Measurements from ENCODE around the gene PNPLA2.

Gene PNPLA2

DNA sequence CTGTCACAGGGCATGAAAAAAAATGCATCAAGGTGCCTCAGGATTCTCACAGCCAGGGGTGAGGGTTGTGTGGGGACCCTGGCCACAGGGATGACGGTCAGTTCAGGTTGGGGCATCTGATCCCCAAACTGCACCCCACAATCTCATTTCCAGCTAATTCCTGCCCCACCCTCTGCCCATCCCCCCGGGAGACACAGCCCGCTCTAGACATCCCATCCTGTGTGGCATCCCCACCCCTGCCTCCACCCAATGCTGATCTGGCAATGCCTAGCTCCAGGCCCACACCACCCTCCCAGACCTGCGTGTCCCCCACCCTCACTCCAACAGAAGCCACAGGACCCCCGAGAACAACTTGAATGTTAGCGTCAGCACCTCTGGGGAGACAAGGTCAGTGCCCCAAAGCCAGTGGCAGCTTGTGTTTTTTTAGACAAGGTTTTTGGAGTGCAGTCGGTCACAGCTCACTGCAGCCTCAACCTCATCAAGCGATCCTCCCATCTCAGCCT, 49.2 kb downstream of the PNPLA2 start (continued):
- no peak for TF ChIP-seq ZFP30 (CRISPR knock-in tag; IDR thresholded peaks at IDR 0.05)
- TF ChIP-seq SNAI2 (CRISPR knock-in tag; IDR thresholded peaks at IDR 0.05): no peak
- TF ChIP-seq ZNF8 (CRISPR knock-in tag; IDR thresholded peaks at IDR 0.05): no peak
- TF ChIP-seq, protein P1, sequence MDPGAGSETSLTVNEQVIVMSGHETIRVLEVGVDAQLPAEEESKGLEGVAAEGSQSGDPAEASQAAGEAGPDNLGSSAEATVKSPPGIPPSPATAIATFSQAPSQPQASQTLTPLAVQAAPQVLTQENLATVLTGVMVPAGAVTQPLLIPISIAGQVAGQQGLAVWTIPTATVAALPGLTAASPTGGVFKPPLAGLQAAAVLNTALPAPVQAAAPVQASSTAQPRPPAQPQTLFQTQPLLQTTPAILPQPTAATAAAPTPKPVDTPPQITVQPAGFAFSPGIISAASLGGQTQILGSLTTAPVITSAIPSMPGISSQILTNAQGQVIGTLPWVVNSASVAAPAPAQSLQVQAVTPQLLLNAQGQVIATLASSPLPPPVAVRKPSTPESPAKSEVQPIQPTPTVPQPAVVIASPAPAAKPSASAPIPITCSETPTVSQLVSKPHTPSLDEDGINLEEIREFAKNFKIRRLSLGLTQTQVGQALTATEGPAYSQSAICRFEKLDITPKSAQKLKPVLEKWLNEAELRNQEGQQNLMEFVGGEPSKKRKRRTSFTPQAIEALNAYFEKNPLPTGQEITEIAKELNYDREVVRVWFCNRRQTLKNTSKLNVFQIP (CRISPR knock-in tag; IDR thresholded peaks at IDR 0.05; ENCODE audit: borderline replicate concordance, low read depth): no peak
- no peak for TF ChIP-seq PPARA (CRISPR knock-in tag; IDR thresholded peaks at IDR 0.05; ENCODE audit: borderline replicate concordance)
- TF ChIP-seq ARNTL (CRISPR knock-in tag; IDR thresholded peaks at IDR 0.05; ENCODE audit: borderline replicate concordance, low read depth): no peak

DNA sequence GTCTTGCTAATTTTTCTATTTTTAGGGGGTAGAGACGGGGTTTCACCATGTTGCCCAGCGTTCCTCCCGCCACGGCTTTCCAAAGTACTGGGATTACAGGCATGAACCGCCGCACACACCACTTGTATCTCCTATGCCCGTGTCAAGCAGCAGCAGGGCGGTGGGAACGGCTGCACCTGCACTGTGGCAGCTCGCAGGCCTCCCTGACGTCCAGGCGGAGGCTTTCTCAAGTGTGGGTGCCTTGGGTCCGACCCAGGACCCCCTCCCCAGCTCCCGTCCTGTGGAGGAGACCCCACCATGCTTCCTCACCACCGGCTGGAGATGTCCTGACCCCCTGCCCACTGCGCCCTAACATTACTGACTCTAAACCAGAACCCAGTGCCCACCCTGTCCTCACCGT, 49.7 kb downstream of the PNPLA2 start:
- ATAC-seq: no peak
- TF ChIP-seq ARNTL (CRISPR knock-in tag; IDR thresholded peaks at IDR 0.05; ENCODE audit: borderline replicate concordance, low read depth) (no peak), ZFP30 (CRISPR knock-in tag; IDR thresholded peaks at IDR 0.05) (no peak), TCF4 (CRISPR knock-in tag; IDR thresholded peaks at IDR 0.05; ENCODE audit: borderline replicate concordance) (no peak)

DNA sequence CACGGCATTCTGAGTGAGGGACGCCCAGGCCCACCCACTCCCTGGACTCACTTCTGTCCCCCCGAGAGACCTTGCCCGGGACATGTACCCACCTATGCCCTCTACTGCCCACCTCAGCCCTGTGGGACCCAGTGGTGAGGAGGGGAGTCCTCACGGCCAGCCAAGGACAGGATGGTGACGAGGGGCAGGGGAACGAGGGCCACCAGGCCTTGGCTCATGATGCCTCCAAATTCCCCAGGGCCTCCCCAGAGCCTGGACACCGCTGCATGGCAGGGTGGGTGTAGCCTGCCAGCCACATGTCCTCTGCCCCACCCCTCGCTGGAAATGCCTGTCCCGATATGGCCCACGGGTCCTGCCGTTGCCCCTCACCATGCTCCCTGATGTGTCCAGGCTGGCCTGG, 50.1 kb downstream of the PNPLA2 start:
- no peak for ATAC-seq
- TF ChIP-seq RARB (CRISPR knock-in tag; IDR thresholded peaks at IDR 0.05) (no peak), TCF4 (CRISPR knock-in tag; IDR thresholded peaks at IDR 0.05; ENCODE audit: borderline replicate concordance) (no peak), ZNF565 (CRISPR knock-in tag; conservative IDR thresholded peaks at IDR 0.05; ENCODE audit: low read depth) (no peak), ESRRG (CRISPR knock-in tag; IDR thresholded peaks at IDR 0.05) (no peak), ISL1 (CRISPR knock-in tag; IDR thresholded peaks at IDR 0.05) (no peak)

DNA sequence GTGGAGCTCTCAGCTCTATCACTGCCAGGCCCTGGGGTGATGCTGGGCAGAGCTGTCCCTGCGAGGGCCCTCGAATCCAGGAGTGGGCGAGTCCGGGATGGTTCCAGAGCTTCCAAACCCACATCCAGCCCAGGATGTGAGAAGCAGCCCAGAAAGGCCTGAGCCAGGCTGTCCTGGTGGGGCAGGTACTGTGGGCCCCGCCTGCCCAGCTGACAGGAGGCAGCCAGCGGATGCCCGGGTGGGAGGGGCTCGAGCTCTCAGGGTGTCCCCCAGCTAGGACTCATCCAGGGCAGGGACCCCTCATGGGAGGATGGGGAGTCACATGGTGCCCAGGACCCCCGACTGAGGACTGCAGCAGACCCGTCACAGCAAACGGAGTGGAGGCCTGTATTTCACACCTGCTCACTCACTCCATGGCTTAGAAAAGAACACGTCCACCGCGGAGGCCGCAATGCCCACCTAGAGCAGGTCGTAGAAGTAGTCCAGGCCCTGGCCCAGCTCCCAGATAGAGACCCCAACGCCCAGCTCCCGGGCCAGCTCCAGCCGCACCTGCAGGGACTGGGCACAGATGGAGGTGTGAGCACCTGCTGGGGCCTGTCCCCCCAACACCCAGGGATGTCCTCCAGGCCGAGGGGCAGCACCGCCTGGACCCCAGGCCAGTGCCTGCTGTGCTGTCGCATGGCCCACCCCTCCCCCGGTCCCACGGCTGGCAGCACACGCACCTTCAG, 50.8 kb downstream of the PNPLA2 start:
- TF ChIP-seq BACH2 (CRISPR knock-in tag; IDR thresholded peaks at IDR 0.05; ENCODE audit: borderline replicate concordance): no peak
- no peak for TF ChIP-seq GLIS3 (CRISPR knock-in tag; IDR thresholded peaks at IDR 0.05)
- TF ChIP-seq ZNF8 (CRISPR knock-in tag; IDR thresholded peaks at IDR 0.05): no peak
- no peak for TF ChIP-seq ZNF565 (CRISPR knock-in tag; conservative IDR thresholded peaks at IDR 0.05; ENCODE audit: low read depth)
- TF ChIP-seq, protein P2, sequence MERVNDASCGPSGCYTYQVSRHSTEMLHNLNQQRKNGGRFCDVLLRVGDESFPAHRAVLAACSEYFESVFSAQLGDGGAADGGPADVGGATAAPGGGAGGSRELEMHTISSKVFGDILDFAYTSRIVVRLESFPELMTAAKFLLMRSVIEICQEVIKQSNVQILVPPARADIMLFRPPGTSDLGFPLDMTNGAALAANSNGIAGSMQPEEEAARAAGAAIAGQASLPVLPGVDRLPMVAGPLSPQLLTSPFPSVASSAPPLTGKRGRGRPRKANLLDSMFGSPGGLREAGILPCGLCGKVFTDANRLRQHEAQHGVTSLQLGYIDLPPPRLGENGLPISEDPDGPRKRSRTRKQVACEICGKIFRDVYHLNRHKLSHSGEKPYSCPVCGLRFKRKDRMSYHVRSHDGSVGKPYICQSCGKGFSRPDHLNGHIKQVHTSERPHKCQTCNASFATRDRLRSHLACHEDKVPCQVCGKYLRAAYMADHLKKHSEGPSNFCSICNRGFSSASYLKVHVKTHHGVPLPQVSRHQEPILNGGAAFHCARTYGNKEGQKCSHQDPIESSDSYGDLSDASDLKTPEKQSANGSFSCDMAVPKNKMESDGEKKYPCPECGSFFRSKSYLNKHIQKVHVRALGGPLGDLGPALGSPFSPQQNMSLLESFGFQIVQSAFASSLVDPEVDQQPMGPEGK (CRISPR knock-in tag; IDR thresholded peaks at IDR 0.05; ENCODE audit: borderline replicate concordance): no peak
- ATAC-seq: no peak; the same call in 1 of the 3 replicates

DNA sequence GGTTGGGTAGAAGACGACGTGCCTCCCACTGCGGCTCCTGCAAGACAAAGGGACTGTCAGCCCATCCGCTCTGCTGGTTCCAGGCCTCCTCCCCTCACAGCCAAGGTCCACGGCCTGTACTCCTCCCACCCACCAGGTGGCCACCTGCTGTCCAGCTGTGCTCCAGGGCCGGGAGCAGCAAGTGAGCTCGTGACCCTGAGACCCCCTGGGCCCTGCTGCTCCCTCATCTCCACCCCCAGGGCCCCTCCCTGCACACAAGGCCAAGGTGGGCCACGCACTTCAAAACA, 51.4 kb downstream of the PNPLA2 start:
- peak; percentile 27 for ATAC-seq
- TF ChIP-seq, protein P3, sequence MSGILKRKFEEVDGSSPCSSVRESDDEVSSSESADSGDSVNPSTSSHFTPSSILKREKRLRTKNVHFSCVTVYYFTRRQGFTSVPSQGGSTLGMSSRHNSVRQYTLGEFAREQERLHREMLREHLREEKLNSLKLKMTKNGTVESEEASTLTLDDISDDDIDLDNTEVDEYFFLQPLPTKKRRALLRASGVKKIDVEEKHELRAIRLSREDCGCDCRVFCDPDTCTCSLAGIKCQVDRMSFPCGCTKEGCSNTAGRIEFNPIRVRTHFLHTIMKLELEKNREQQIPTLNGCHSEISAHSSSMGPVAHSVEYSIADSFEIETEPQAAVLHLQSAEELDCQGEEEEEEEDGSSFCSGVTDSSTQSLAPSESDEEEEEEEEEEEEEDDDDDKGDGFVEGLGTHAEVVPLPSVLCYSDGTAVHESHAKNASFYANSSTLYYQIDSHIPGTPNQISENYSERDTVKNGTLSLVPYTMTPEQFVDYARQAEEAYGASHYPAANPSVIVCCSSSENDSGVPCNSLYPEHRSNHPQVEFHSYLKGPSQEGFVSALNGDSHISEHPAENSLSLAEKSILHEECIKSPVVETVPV (CRISPR knock-in tag; IDR thresholded peaks at IDR 0.05): no peak
- TF ChIP-seq ZC3H10 (CRISPR knock-in tag; IDR thresholded peaks at IDR 0.05): no peak
- TF ChIP-seq ZNF8 (CRISPR knock-in tag; IDR thresholded peaks at IDR 0.05): no peak

DNA sequence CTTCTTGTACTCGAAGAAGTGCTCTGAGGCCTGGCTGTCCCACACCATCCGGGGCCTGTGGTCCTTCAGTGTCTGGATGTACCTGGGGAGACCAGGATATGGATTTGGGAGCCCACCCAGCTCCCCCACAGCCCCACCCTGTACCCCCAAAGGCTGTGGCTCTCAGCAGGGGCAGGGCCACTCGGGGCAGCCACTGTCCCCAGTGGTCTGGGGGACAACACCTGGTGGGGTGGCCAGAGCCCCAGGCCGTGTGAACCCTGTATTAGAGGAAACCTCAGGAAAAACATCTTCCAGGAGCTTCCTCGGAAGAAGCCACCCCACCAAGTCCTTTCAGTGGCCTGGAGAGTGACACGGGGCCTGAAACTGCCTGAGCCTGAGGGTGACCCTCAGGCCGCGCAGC, 51.7 kb downstream of the PNPLA2 start:
- no peak; the same call in 2 of the 3 replicates for ATAC-seq
- TF ChIP-seq ESRRG (CRISPR knock-in tag; IDR thresholded peaks at IDR 0.05) (no peak), ZNF8 (CRISPR knock-in tag; IDR thresholded peaks at IDR 0.05) (no peak), PPARA (CRISPR knock-in tag; IDR thresholded peaks at IDR 0.05; ENCODE audit: borderline replicate concordance) (no peak), ZNF565 (CRISPR knock-in tag; conservative IDR thresholded peaks at IDR 0.05; ENCODE audit: low read depth) (no peak), SNAI2 (CRISPR knock-in tag; IDR thresholded peaks at IDR 0.05) (no peak), ZFP30 (CRISPR knock-in tag; IDR thresholded peaks at IDR 0.05) (no peak), TOX (CRISPR knock-in tag; IDR thresholded peaks at IDR 0.05; ENCODE audit: borderline replicate concordance) (no peak), ZC3H10 (CRISPR knock-in tag; IDR thresholded peaks at IDR 0.05) (no peak), CSDC2 (CRISPR knock-in tag; IDR thresholded peaks at IDR 0.05) (no peak), BACH2 (CRISPR knock-in tag; IDR thresholded peaks at IDR 0.05; ENCODE audit: borderline replicate concordance) (no peak)
- TF ChIP-seq, protein P2 (CRISPR knock-in tag; IDR thresholded peaks at IDR 0.05; ENCODE audit: borderline replicate concordance): no peak
- TF ChIP-seq, protein P3 (CRISPR knock-in tag; IDR thresholded peaks at IDR 0.05): no peak
- TF ChIP-seq, protein P4, sequence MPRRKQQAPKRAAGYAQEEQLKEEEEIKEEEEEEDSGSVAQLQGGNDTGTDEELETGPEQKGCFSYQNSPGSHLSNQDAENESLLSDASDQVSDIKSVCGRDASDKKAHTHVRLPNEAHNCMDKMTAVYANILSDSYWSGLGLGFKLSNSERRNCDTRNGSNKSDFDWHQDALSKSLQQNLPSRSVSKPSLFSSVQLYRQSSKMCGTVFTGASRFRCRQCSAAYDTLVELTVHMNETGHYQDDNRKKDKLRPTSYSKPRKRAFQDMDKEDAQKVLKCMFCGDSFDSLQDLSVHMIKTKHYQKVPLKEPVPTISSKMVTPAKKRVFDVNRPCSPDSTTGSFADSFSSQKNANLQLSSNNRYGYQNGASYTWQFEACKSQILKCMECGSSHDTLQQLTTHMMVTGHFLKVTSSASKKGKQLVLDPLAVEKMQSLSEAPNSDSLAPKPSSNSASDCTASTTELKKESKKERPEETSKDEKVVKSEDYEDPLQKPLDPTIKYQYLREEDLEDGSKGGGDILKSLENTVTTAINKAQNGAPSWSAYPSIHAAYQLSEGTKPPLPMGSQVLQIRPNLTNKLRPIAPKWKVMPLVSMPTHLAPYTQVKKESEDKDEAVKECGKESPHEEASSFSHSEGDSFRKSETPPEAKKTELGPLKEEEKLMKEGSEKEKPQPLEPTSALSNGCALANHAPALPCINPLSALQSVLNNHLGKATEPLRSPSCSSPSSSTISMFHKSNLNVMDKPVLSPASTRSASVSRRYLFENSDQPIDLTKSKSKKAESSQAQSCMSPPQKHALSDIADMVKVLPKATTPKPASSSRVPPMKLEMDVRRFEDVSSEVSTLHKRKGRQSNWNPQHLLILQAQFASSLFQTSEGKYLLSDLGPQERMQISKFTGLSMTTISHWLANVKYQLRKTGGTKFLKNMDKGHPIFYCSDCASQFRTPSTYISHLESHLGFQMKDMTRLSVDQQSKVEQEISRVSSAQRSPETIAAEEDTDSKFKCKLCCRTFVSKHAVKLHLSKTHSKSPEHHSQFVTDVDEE (CRISPR knock-in tag; IDR thresholded peaks at IDR 0.05): no peak
